H1 (cell line): ENCODE measurements around the gene ZNG1B. TPM values are rescaled to one million over a fixed set of nuclear protein-coding genes. Genes with fewer than 3 reads are reported as not detected.
"Not testable (repeated sequence)": the region's sequence is repeated elsewhere in the genome, so short reads cannot be mapped to it uniquely, and the experiment has no call there.

Source experiments
- CTCF ChIA-PET: fragments of 300-600 bp; sonication (Branson Sonifier 250); formaldehyde crosslinking; loops from one replicate; lab custom pipeline; 2021; ENCODE audit not compliant: partially characterized antibody; lab: Charles Lee
- POLR2A ChIA-PET: fragments of 300-600 bp; sonication (Branson Sonifier 250); formaldehyde crosslinking; loops from one replicate; lab custom pipeline; 2021; ENCODE audit warnings: inconsistent platforms; ENCODE audit not compliant: partially characterized antibody; lab: Charles Lee
- DNase-seq, 2 experiments: peaks; one replicate each; pipeline versions ENCODE4 v3.0.0 to v3.0.0-alpha.2; 2010 to 2022; ENCODE audit warnings: low spot score in 2 of 2, low read depth in 1 of 2, mixed read lengths in 1 of 2
- FAIRE-seq: peaks from 2 replicates; lab custom pipeline; 2011; peaks lifted over from hg19 to GRCh38; lab: Jason Lieb, UNC
- H2AFZ ChIP-seq: 2 replicates; pipeline ENCODE4 v1.8.1; 2012; ENCODE audit warnings: low read length, inconsistent platforms
- H2AK5ac ChIP-seq: 2 replicates; pipeline ENCODE4 v1.6.1; 2013; ENCODE audit warnings: low read depth, low read length
- H2BK120ac ChIP-seq: replicated peaks from 2 replicates; pipeline ENCODE3; 2013; ENCODE audit warnings: low read depth, low read length, inconsistent platforms
- H2BK12ac ChIP-seq: 2 replicates; pipeline ENCODE4 v1.6.1; 2013; ENCODE audit warnings: low read depth, low read length
- H2BK15ac ChIP-seq: 2 replicates; pipeline ENCODE4 v1.6.1; 2013; ENCODE audit warnings: low read length
- H2BK20ac ChIP-seq: 2 replicates; pipeline ENCODE4 v1.6.1; 2013; ENCODE audit warnings: low read length
- H2BK5ac ChIP-seq: 2 replicates; pipeline ENCODE4 v1.6.1; 2013; ENCODE audit warnings: low read depth, low read length
- H3K14ac ChIP-seq: 2 replicates; pipeline ENCODE4 v1.6.1; 2013; ENCODE audit warnings: inconsistent platforms; ENCODE audit not compliant: insufficient read length
- H3K18ac ChIP-seq: 2 replicates; pipeline ENCODE4 v1.6.1; 2013; ENCODE audit warnings: low read length; ENCODE audit errors: extremely low read depth
- H3K23ac ChIP-seq: 2 replicates; pipeline ENCODE4 v1.6.1; 2013; ENCODE audit warnings: inconsistent platforms; ENCODE audit not compliant: insufficient read length
- H3K23me2 ChIP-seq: 2 replicates; pipeline ENCODE4 v1.6.1; 2013; ENCODE audit warnings: low read depth, low read length
- H3K27ac ChIP-seq: 2 replicates; pipeline ENCODE4 v1.6.1; 2011; ENCODE audit warnings: low read depth, low read length, inconsistent platforms
- H3K27me3 ChIP-seq, 4 experiments: replicated peaks in 1 of 4; 1 replicate in 1 of 4; 2 replicates in 3 of 4; pipeline versions ENCODE4 v1.6.1 to v1.8.1; 2011 to 2013; ENCODE audit warnings: low read length in 3 of 4, mild to moderate bottlenecking in 3 of 4, inconsistent platforms in 2 of 4, mixed read lengths in 2 of 4, moderate library complexity in 1 of 4; ENCODE audit not compliant: control insufficient read depth in 3 of 4, insufficient read depth in 3 of 4; ENCODE audit errors: extremely low read depth in 1 of 4
- H3K36me3 ChIP-seq, 4 experiments: 2 replicates each; pipeline versions ENCODE4 v1.6.1 to v1.8.1; 2011 to 2013; ENCODE audit warnings: mild to moderate bottlenecking in 4 of 4, low read length in 3 of 4, moderate library complexity in 2 of 4, control low read depth in 1 of 4, inconsistent platforms in 1 of 4; ENCODE audit not compliant: insufficient read depth in 4 of 4, control insufficient read depth in 2 of 4
- H3K4ac ChIP-seq: replicated peaks from 2 replicates; pipeline ENCODE3; 2013; ENCODE audit warnings: low read length, low read depth, mixed read lengths, inconsistent platforms; ENCODE audit not compliant: insufficient read length
- H3K4me1 ChIP-seq, 4 experiments: replicated peaks in 1 of 4; 1 replicate in 1 of 4; 2 replicates in 3 of 4; pipeline versions ENCODE4 v1.6.1 to v1.8.1; 2011 to 2013; ENCODE audit warnings: low read length in 3 of 4, inconsistent platforms in 2 of 4, mixed read lengths in 1 of 4; ENCODE audit not compliant: insufficient read depth in 4 of 4, control insufficient read depth in 3 of 4
- H3K4me2 ChIP-seq, 2 experiments: 2 replicates each; pipeline versions ENCODE4 v1.6.1 to v1.8.1; 2011 to 2013; ENCODE audit warnings: low read depth in 2 of 2, low read length in 2 of 2, control low read depth in 1 of 2, inconsistent platforms in 1 of 2, mild to moderate bottlenecking in 1 of 2; ENCODE audit not compliant: insufficient read depth in 1 of 2
- H3K4me3 ChIP-seq, 4 experiments: fragments of 200-600, 300-600 bp in 1 of 4; sonication (generic), shearing (Covaris generic), sonication (Bioruptor Twin) in 1 of 4; 2 replicates each; pipeline versions ENCODE4 v1.5.1 to v1.8.1; 2011 to 2016; ENCODE audit warnings: low read length in 4 of 4, low read depth in 3 of 4, control low read depth in 2 of 4, inconsistent platforms in 2 of 4, mild to moderate bottlenecking in 2 of 4, mixed read lengths in 1 of 4, moderate library complexity in 1 of 4; ENCODE audit not compliant: insufficient read depth in 2 of 4; ENCODE audit errors: extremely low read depth in 1 of 4
- H3K56ac ChIP-seq: replicated peaks from 2 replicates; pipeline ENCODE3; 2013; ENCODE audit warnings: low read depth, mild to moderate bottlenecking, mixed read lengths, low read length, inconsistent platforms; ENCODE audit not compliant: insufficient read length
- H3K79me1 ChIP-seq: 2 replicates; pipeline ENCODE4 v1.6.1; 2013; ENCODE audit warnings: low read depth, low read length, control low read depth
- H3K79me2 ChIP-seq, 2 experiments: 2 replicates each; pipeline versions ENCODE4 v1.6.1 to v1.8.1; 2012 to 2013; ENCODE audit warnings: low read length in 2 of 2, mild to moderate bottlenecking in 2 of 2, inconsistent platforms in 1 of 2; ENCODE audit not compliant: insufficient read depth in 2 of 2, control insufficient read depth in 1 of 2
- H3K9ac ChIP-seq, 4 experiments: replicated peaks in 1 of 4; 1 replicate in 1 of 4; 2 replicates in 3 of 4; pipeline versions ENCODE4 v1.6.1 to v1.8.1; 2011 to 2013; ENCODE audit warnings: low read depth in 3 of 4, low read length in 3 of 4, control low read depth in 2 of 4, mild to moderate bottlenecking in 2 of 4, moderate library complexity in 2 of 4, inconsistent platforms in 1 of 4; ENCODE audit errors: extremely low read depth in 1 of 4
- H3K9me3 ChIP-seq, 2 experiments: 2 replicates each; pipeline versions ENCODE4 v1.6.1 to v1.8.1; 2012 to 2013; ENCODE audit warnings: mild to moderate bottlenecking in 2 of 2, moderate library complexity in 2 of 2, control low read depth in 1 of 2, inconsistent platforms in 1 of 2, low read depth in 1 of 2, low read length in 1 of 2, mixed read lengths in 1 of 2; ENCODE audit not compliant: insufficient read depth in 2 of 2
- H4K20me1 ChIP-seq, 2 experiments: replicated peaks in 1 of 2; 2 replicates each; pipeline versions ENCODE3 to v1.8.1; 2011 to 2013; ENCODE audit warnings: inconsistent platforms in 2 of 2, low read length in 2 of 2, mild to moderate bottlenecking in 1 of 2; ENCODE audit not compliant: insufficient read depth in 2 of 2, control insufficient read depth in 1 of 2
- H4K5ac ChIP-seq: 2 replicates; pipeline ENCODE4 v1.6.1; 2013; ENCODE audit warnings: low read length, low read depth, mixed read lengths, inconsistent platforms; ENCODE audit not compliant: insufficient read length
- H4K8ac ChIP-seq: 2 replicates; pipeline ENCODE4 v1.8.0; 2013; ENCODE audit warnings: mild to moderate bottlenecking, moderate library complexity, low read length, inconsistent platforms; ENCODE audit not compliant: insufficient read depth; ENCODE audit errors: extremely low read depth
- H4K91ac ChIP-seq: replicated peaks from 2 replicates; pipeline ENCODE3; 2013; ENCODE audit warnings: low read length, mixed read lengths, inconsistent platforms; ENCODE audit not compliant: insufficient read length
- WGBS, 2 experiments: shearing (Covaris generic) in 1 of 2; methylation state at CpG; one replicate each; pipeline versions ENCODE4 v1.1.6 to v1.1.7; 2013 to 2015; ENCODE audit warnings: low lambda C conversion rate in 2 of 2, mixed read lengths in 2 of 2, inconsistent platforms in 1 of 2, low coverage in 1 of 2, missing lambda C conversion rate in 1 of 2; ENCODE audit not compliant: insufficient replicate concordance in 2 of 2, insufficient coverage in 1 of 2, insufficient read length in 1 of 2; ENCODE audit errors: extremely low coverage in 1 of 2, missing lambda C conversion rate in 1 of 2; 5-methylcytosine and 5-hydroxymethylcytosine counted together
- polyA plus RNA-seq, 7 experiments: library from polyadenylated mRNA; depleted of rRNA in 3 of 7; stranded (reverse) in 5 of 7; unstranded in 2 of 7; fragments of >200 nt in 5 of 7; fragments of 200-250 nt in 2 of 7; gene quantifications; 1 replicate in 5 of 7; 2 replicates in 1 of 7; 4 replicates in 1 of 7; pipeline versions ENCODE4 v1.2.1 to v1.2.3, GENCODE V29; 2011 to 2013; ENCODE audit warnings: missing spikeins in 2 of 7, mixed read lengths in 2 of 7
- total RNA-seq: library from RNA; stranded (reverse); fragmentation: NEBNext Ultra II Directional; extraction: Animal tissue kit (Norgen Biotek cat#: 25700); gene quantifications from 2 replicates; pipeline ENCODE4 v1.2.1, GENCODE V29; 2021

The ZNG1B gene
- total and polyA plus RNA-seq, 2 of the 8 experiments (the other 6 are each of a cell fraction or from before 2014, with no cell fraction given), result 12.8 to 32.7 TPM

- H2BK15ac ChIP-seq, FAIRE-seq, H3K36me3 ChIP-seq, H3K4me2 ChIP-seq, H3K4me1 ChIP-seq, H2BK120ac ChIP-seq, H3K4me3 ChIP-seq, CTCF ChIA-PET, H3K23me2 ChIP-seq, H2AK5ac ChIP-seq, H3K18ac ChIP-seq, H3K9ac ChIP-seq, DNase-seq, H3K27ac ChIP-seq, H2BK12ac ChIP-seq, H3K9me3 ChIP-seq, H2BK5ac ChIP-seq, H3K56ac ChIP-seq, H4K91ac ChIP-seq, H3K27me3 ChIP-seq, H4K8ac ChIP-seq, H4K20me1 ChIP-seq, POLR2A ChIA-PET, H3K79me1 ChIP-seq, H2AFZ ChIP-seq, H3K4ac ChIP-seq, H2BK20ac ChIP-seq, H3K79me2 ChIP-seq, H3K14ac ChIP-seq, H4K5ac ChIP-seq, H3K23ac ChIP-seq: not testable (repeated sequence)
- WGBS, 2 experiments, result 67% methylated on average over 1 of the region's 2 CpGs; no CpG with 5 or more reads in 1 of the 2 experiments
These were observed 79.5 kb downstream of the ZNG1B start for GRCh38 chr2:113517025-113517424.

GRCh38 chr2:113520837-113521236 lies 83.3 kb downstream of the ZNG1B start:
- H3K23ac ChIP-seq, H2BK20ac ChIP-seq, H3K9ac ChIP-seq, CTCF ChIA-PET, POLR2A ChIA-PET, H4K91ac ChIP-seq, H3K27ac ChIP-seq, H2AK5ac ChIP-seq, H3K27me3 ChIP-seq, H3K23me2 ChIP-seq, H3K4me1 ChIP-seq, DNase-seq, H4K20me1 ChIP-seq, H3K4ac ChIP-seq, H3K79me1 ChIP-seq, H2AFZ ChIP-seq, H3K79me2 ChIP-seq, H2BK120ac ChIP-seq, H4K8ac ChIP-seq, H3K9me3 ChIP-seq, H3K14ac ChIP-seq, H3K4me3 ChIP-seq, H4K5ac ChIP-seq, H3K4me2 ChIP-seq, H3K18ac ChIP-seq, H3K56ac ChIP-seq, H2BK15ac ChIP-seq, FAIRE-seq, H3K36me3 ChIP-seq, H2BK5ac ChIP-seq, H2BK12ac ChIP-seq: not testable (repeated sequence)
- 94% methylated on average over 6 of the region's 6 CpGs; no CpG with 5 or more reads in 1 of the 2 experiments for WGBS, 2 experiments
